DOHH2 (cell line): ENCODE data around the gene UNC79.

Experiments used
- H3F3A ChIP-seq: fragments of 200-600 bp; sonication (generic), shearing (Covaris generic); 2 replicates; pipeline ENCODE4 v1.6.0; 2016; ENCODE audit warnings: antibody characterized with exemption, mild to moderate bottlenecking; ENCODE audit not compliant: control insufficient read depth, insufficient read depth
- H3K27ac ChIP-seq: fragments of 200-600 bp; sonication (generic); 2 replicates; pipeline ENCODE4 v1.5.1; 2014; ENCODE audit warnings: low read depth, mild to moderate bottlenecking, low read length, moderate library complexity
- H3K27me3 ChIP-seq: fragments of 200-600 bp; sonication (generic); 2 replicates; pipeline ENCODE4 v1.6.1; 2014; ENCODE audit warnings: mild to moderate bottlenecking, low read length, mixed read lengths; ENCODE audit not compliant: control insufficient read depth
- H3K36me3 ChIP-seq: fragments of 200-600 bp; sonication (generic); 2 replicates; pipeline ENCODE4 v1.6.1; 2014; ENCODE audit warnings: mild to moderate bottlenecking, low read length, moderate library complexity, mixed read lengths; ENCODE audit not compliant: control insufficient read depth
- H3K4me1 ChIP-seq: fragments of 200-600 bp; sonication (generic); 2 replicates; pipeline ENCODE4 v1.6.1; 2014; ENCODE audit warnings: mild to moderate bottlenecking, low read length, mixed read lengths; ENCODE audit not compliant: control insufficient read depth
- H3K4me2 ChIP-seq: fragments of 200-600 bp; sonication (generic); 2 replicates; pipeline ENCODE4 v1.6.0; 2014; ENCODE audit warnings: mild to moderate bottlenecking, low read length, moderate library complexity
- H3K4me3 ChIP-seq: fragments of 200-600 bp; sonication (generic); 2 replicates; pipeline ENCODE4 v1.5.1; 2014; ENCODE audit warnings: mild to moderate bottlenecking, low read length, mixed read lengths
- H3K79me2 ChIP-seq: fragments of 200-600 bp; sonication (generic); 2 replicates; pipeline ENCODE4 v1.6.1; 2014; ENCODE audit warnings: mild to moderate bottlenecking, low read length, mixed read lengths; ENCODE audit not compliant: control insufficient read depth
- H3K9me2 ChIP-seq: fragments of 200-600 bp; sonication (generic); replicated peaks from 2 replicates; pipeline ENCODE4 v1.6.1; 2014; ENCODE audit warnings: mild to moderate bottlenecking, low read length, mixed read lengths; ENCODE audit not compliant: control insufficient read depth
- H3K9me3 ChIP-seq: fragments of 200-600 bp; sonication (generic); 2 replicates; pipeline ENCODE4 v1.6.1; 2014; ENCODE audit warnings: antibody characterized with exemption, low read length, mixed read lengths; ENCODE audit not compliant: control insufficient read depth, insufficient read depth
- H4K20me1 ChIP-seq: fragments of 200-600 bp; sonication (generic); 2 replicates; pipeline ENCODE4 v1.6.0; 2014; ENCODE audit warnings: low read depth, mild to moderate bottlenecking, antibody characterized with exemption, low read length, moderate library complexity; ENCODE audit not compliant: control insufficient read depth, insufficient read depth
- EZH2phosphoT487 ChIP-seq: fragments of 200-600 bp; sonication (generic); IDR thresholded peaks from 2 replicates; pipeline ENCODE4 v1.6.1; 2017; ENCODE audit warnings: borderline replicate concordance, mild to moderate bottlenecking, antibody characterized with exemption, low read length, moderate library complexity, mixed read lengths
- TF ChIP-seq, protein P1 (sequence below): fragments of 200-600 bp; sonication (generic); IDR thresholded peaks from one replicate; pipeline ENCODE4 v1.5.1; 2014; ENCODE audit warnings: antibody characterized with exemption, mild to moderate bottlenecking, low read depth, low read length; ENCODE audit not compliant: poor library complexity, severe bottlenecking

Gene UNC79

GRCh38 chr14:93619176-93619793, 188.5 kb downstream of the UNC79 start:
- Histone ChIP-seq H3K9me2 (no peaks in the 10 kb centered on the region), H3K27ac (no peak overlapping the region), H3K4me1 (no peaks in the 10 kb centered on the region), H3K4me3 (no peak overlapping the region), H4K20me1 (no peaks in the 10 kb centered on the region), H3K9me3 (no peaks in the 10 kb centered on the region), H3K27me3 (peaks cover 7% of the 10 kb centered on the region; the same call in 1 of the 2 replicates), H3K79me2 (no peaks in the 10 kb centered on the region), H3K4me2 (no peak overlapping the region), H3F3A (no peaks in the 10 kb centered on the region), H3K36me3 (no peaks in the 10 kb centered on the region)
- no peak for TF ChIP-seq EZH2phosphoT487
- TF ChIP-seq, protein P1, sequence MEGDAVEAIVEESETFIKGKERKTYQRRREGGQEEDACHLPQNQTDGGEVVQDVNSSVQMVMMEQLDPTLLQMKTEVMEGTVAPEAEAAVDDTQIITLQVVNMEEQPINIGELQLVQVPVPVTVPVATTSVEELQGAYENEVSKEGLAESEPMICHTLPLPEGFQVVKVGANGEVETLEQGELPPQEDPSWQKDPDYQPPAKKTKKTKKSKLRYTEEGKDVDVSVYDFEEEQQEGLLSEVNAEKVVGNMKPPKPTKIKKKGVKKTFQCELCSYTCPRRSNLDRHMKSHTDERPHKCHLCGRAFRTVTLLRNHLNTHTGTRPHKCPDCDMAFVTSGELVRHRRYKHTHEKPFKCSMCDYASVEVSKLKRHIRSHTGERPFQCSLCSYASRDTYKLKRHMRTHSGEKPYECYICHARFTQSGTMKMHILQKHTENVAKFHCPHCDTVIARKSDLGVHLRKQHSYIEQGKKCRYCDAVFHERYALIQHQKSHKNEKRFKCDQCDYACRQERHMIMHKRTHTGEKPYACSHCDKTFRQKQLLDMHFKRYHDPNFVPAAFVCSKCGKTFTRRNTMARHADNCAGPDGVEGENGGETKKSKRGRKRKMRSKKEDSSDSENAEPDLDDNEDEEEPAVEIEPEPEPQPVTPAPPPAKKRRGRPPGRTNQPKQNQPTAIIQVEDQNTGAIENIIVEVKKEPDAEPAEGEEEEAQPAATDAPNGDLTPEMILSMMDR, result peak; percentile 76

- H3K27me3 ChIP-seq, result peaks cover 14% of the 10 kb centered on the region; the same call in 1 of the 2 replicates
Observed at GRCh38 chr14:93628048-93628447, 197.3 kb downstream of the UNC79 start.

GRCh38 chr14:93629643-93630042, 198.9 kb downstream of the UNC79 start:
- Histone ChIP-seq H3K27ac (no peak overlapping the region), H3K27me3 (peaks cover 8% of the 10 kb centered on the region; the same call in 1 of the 2 replicates), H3K9me2 (no peaks in the 10 kb centered on the region), H3K4me2 (no peak overlapping the region), H3K36me3 (no peaks in the 10 kb centered on the region), H3K79me2 (no peaks in the 10 kb centered on the region), H3K4me3 (no peak overlapping the region), H3K4me1 (no peaks in the 10 kb centered on the region), H4K20me1 (no peaks in the 10 kb centered on the region), H3K9me3 (no peaks in the 10 kb centered on the region), H3F3A (no peaks in the 10 kb centered on the region)
- no peak for TF ChIP-seq EZH2phosphoT487
- TF ChIP-seq, protein P1, result no peak

More at GRCh38 chr14:93628048-93628447, 197.3 kb downstream of the UNC79 start:
- Histone ChIP-seq H3K9me2 (no peaks in the 10 kb centered on the region), H3K79me2 (no peaks in the 10 kb centered on the region), H3K4me3 (no peak overlapping the region), H3F3A (no peaks in the 10 kb centered on the region), H4K20me1 (no peaks in the 10 kb centered on the region), H3K4me2 (no peak overlapping the region), H3K36me3 (no peaks in the 10 kb centered on the region), H3K9me3 (no peaks in the 10 kb centered on the region), H3K27ac (no peak overlapping the region), H3K4me1 (no peaks in the 10 kb centered on the region)
- TF ChIP-seq EZH2phosphoT487, result no peak
- TF ChIP-seq, protein P1, result no peak
